LHCN-M2 (cell line): ENCODE results near the gene HAUS3. TPM values are rescaled to one million over a fixed set of nuclear protein-coding genes. Genes with fewer than 3 reads are reported as not detected.
"Not testable (repeated sequence)": the region's sequence is repeated elsewhere in the genome, so short reads cannot be mapped to it uniquely, and the experiment has no call there.

ENCODE experiments used
- DNase-seq: peaks from one replicate; pipeline ENCODE4 v3.0.0-alpha.2; 2012; ENCODE audit warnings: low read depth
- total RNA-seq: library from RNA; depleted of rRNA; stranded (reverse); fragments of >200 nt; gene quantifications from 2 replicates; pipeline ENCODE4 v1.2.3, GENCODE V29; 2014; rRNA removed

Gene HAUS3
- total RNA-seq, 1 experiment from 2014 or later: 23.0 TPM

GRCh38 chr4:2220016-2220630 is 21.8 kb downstream of the HAUS3 start:
- DNase-seq: peak; percentile 57

DNA sequence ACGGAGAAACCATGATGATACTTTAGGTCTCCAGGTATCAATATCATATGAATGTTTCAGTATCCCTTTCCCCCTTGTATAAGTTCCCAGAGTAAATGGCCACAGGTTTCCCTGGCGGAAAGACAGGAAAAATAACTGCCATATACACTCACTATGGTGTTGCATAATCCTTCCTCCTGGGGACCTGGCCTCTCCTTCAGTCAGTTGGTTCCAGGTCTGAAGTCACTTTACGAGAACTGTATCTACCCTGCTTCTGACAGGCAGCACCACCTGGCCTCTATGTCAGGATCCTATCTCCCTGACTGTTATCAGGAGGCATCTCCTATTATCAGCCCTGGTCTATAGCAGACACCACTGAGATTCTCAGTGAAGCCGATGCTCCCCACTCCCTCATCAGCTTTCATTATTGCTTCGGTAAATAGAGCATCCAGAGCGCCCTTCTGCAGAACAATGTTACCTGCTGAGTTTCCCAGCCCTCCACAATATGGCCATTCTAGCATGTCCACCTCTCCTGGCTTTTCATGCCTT is 22.6 kb downstream of the HAUS3 start:
- DNase-seq: no peak

GRCh38 chr4:2218436-2218835 is 23.5 kb downstream of the HAUS3 start:
- DNase-seq: no peak

- DNase-seq: peak; percentile 46
Measured at GRCh38 chr4:2217726-2218125, 24.2 kb downstream of the HAUS3 start.

- no peak for DNase-seq
Measured at GRCh38 chr4:2212831-2213230, 29.1 kb downstream of the HAUS3 start.

DNA sequence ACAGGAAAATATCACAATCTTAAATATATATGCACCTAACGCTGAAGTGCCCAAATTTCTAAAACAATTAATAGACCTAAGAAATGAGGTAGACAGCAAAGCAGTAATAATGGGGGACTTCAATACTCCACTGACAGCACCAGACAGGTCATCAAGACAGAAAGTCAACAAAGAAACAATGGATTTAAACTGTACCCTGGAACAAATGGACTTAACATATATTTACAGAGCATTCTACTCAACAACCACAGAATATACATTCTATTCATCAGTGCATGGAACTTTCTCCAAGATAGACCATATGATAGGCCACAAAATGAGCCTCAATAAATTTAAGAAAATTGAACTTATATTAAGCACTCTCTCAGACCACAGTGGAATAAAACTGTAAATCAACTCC is 39.1 kb downstream of the HAUS3 start:
- not testable (repeated sequence) for DNase-seq

DNA sequence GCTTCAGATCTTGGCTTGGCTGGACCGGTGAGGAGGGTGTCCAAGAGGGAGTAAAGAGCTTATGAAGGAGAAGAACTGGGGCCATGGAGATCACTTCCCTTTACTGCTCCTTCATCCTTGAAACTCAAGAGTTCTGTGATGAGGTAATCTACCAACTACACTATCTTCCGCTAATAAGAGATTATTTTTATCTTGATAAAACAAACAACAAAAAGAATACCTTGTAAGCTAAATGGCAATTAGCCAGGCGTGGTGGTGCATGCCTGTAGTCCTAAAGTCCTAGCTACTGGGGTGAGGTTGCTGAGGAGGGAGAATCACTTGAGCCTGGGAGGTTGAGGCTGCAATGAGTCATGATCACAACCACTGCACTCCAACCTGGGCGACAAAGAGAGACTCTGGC is 47.4 kb downstream of the HAUS3 start:
- DNase-seq: no peak

GRCh38 chr4:2193326-2193725 is 48.6 kb downstream of the HAUS3 start:
- DNase-seq: no peak

DNA sequence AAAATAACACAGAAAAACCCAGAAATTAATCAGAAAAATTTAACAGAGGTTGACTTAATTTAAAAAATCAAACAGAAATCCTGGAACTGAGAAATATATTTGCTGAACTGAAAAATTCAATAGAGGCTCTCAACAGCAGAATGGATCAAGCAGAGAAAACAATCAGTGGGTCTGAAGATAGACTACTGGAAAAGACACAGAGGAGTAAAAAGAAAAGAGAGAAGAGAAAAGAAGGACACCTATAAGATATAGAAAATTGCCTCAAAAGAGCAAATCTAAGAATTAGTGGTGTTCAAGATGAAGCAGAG is 55.1 kb downstream of the HAUS3 start:
- no peak for DNase-seq

GRCh38 chr4:2186133-2186864 is 55.6 kb downstream of the HAUS3 start:
- DNase-seq: peak; percentile 16

- no peak for DNase-seq
Measured at GRCh38 chr4:2183394-2183793, 58.5 kb downstream of the HAUS3 start.

GRCh38 chr4:2182994-2183393 is 58.9 kb downstream of the HAUS3 start:
- no peak for DNase-seq

DNA sequence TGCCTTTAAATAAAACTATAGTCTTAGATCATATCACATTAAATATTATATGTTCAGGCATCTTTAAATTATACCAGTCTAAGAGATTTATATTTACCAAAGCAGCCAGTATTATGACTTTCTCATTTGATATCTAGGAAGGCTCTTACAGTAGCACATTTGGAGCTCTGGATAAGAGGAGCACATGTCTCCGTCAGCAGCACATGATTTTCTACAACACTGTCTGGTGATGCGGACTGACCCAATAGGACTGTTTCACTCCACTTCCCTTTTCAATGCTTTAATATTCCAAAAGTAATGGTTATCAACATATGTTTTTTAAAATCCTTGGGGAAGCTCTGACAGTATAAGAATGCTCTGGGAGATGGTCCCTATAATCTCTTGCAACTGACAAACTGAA is 61.5 kb downstream of the HAUS3 start:
- DNase-seq: no peak

GRCh38 chr4:2179717-2180116 is 62.2 kb downstream of the HAUS3 start:
- no peak for DNase-seq

DNA sequence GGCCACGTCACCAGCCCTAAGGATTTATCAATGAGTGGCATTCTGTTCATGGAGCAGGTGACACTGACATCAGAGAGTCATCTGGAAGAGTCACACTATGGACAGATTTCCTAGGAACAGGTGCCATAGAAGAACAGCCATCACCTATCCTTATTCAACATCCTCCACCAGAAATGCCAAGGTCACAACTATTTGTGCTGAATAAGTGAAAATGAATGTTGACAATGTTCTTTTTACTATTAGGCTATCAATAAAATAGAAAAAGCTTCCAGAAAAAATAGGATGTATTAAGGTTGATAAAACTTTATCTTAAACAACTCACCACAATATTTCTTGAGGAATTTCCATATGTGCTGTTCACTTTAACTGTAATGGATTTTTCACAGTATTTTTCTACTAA is 62.9 kb downstream of the HAUS3 start:
- DNase-seq: no peak

Other genes starting within 250 kb of the HAUS3 start
- gene NELFA, start 233.1 kb downstream of the HAUS3 start, total RNA-seq: 18.9 and 22.3 TPM in 2 replicates
- 0.90 and 0.98 TPM in 2 replicates for gene NAT8L, start 182.8 kb downstream of the HAUS3 start, total RNA-seq
- gene POLN, start within 50 bp of the HAUS3 start, total RNA-seq: 1.9 and 2.1 TPM in 2 replicates
- 45.3 and 48.7 TPM in 2 replicates for gene MXD4, start 20.0 kb upstream of the HAUS3 start, total RNA-seq
- 2.1 and 2.6 TPM in 2 replicates for gene ZFYVE28, start 176.5 kb upstream of the HAUS3 start, total RNA-seq
- gene CFAP99, start 176.8 kb upstream of the HAUS3 start, total RNA-seq: not detected in 2 replicates
- gene RNF4, start 227.0 kb upstream of the HAUS3 start, total RNA-seq: 72.6 and 76.3 TPM in 2 replicates